Muscle of arm (tissue), 12 donors: ENCODE results near the gene BRAT1. TPM values are rescaled to one million over a fixed set of nuclear protein-coding genes. Genes with fewer than 3 reads are reported as not detected.

Experiments used
- DNase-seq: peaks from one replicate; pipeline ENCODE4 v3.0.0-alpha.2; 2013
- polyA plus RNA-seq, 12 donors: library from polyadenylated mRNA; unstranded; fragments of 120-200 nt; gene quantifications; one replicate each; pipeline ENCODE4 v1.2.1, GENCODE V29; 2013; ENCODE audit not compliant: insufficient read length in 12 of 12

Gene BRAT1
- polyA plus RNA-seq, 12 donors = 14.1 to 39.6 (median 16.5) TPM; not detected in 1

DNA sequence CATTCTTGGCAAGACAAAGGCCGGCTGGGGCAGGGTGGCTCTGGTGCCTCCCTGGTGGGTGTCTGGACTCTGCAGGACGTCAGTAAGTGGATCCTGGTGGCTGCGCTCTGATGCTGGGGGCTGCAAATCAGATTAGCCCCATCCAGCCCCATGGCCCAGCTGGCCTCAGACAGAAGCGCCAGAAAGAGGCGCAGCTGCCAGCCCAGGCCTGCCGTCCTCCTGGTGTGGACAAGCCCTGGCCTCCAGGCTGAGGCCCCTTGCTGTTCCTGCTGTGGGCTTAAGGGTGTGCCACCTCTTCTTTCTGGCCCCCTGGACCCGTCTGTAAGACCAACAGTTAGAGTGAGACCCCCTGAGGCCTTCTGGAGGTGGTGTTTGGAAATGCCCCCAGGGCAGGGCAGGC, 41.6 kb downstream of the BRAT1 start:
- DNase-seq = no peak

DNA sequence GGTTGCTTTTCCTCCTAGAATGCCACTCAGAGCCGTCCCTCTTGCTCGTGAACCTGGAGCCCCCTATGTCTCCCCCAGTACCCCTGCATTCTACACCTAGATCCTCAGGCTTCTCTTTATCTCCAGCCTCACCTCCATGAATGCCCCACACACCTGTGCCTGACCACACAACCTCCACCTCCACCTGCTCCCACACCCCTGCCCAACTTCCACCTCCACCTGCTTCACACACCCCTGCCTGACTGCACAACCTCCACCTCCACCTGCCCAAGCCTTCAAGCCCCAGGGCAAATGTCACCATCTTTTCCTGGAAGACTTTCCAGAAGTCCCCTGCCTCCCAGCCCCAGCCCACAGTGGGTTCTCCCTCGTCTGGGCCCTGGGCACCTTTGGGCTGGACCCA, 42.6 kb downstream of the BRAT1 start:
- no peak for DNase-seq

DNA sequence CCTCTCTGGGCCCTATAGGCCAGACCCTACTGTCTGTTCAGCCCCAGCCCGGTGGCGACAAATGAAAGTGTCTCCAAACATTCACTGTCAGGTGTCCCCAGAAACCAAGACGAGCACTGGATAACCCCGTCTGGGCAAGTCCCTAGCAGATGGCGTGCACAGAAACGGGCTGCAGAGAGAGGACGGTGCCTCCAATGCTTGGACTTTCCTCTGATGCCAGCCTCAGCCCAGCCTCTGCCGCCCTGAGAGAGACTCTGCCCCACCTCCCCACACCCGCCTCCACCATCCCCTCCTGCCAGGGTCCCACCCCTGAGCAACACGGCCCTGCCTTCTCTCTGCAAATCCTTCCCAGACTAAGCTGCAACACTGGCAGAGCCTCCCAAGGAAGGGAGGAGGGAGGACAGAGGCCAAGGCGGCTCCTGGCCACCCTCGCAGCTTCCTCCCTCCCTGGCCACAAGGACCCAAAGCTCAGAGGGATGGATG, 43.1 kb downstream of the BRAT1 start:
- no peak for DNase-seq

DNA sequence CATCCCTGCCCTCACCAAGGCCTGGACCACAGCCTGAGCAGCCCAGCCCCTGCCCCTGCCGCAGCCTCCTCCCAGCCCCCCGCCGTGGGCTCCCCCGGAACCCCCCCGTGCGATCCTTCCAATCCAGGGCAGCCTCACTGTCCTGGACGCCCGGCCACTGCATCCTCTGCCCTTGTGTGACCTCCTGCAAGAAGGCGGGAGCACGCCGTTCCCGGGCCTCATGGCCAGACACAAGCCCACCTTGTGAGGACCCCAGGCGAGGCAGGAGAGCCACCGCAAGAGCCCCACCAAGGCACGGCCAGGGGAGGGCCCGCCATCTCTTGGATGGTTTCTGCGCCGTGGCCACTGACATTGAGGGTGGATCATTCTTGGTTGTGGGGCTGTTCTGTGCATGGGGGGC, 43.6 kb downstream of the BRAT1 start:
- no peak for DNase-seq

DNA sequence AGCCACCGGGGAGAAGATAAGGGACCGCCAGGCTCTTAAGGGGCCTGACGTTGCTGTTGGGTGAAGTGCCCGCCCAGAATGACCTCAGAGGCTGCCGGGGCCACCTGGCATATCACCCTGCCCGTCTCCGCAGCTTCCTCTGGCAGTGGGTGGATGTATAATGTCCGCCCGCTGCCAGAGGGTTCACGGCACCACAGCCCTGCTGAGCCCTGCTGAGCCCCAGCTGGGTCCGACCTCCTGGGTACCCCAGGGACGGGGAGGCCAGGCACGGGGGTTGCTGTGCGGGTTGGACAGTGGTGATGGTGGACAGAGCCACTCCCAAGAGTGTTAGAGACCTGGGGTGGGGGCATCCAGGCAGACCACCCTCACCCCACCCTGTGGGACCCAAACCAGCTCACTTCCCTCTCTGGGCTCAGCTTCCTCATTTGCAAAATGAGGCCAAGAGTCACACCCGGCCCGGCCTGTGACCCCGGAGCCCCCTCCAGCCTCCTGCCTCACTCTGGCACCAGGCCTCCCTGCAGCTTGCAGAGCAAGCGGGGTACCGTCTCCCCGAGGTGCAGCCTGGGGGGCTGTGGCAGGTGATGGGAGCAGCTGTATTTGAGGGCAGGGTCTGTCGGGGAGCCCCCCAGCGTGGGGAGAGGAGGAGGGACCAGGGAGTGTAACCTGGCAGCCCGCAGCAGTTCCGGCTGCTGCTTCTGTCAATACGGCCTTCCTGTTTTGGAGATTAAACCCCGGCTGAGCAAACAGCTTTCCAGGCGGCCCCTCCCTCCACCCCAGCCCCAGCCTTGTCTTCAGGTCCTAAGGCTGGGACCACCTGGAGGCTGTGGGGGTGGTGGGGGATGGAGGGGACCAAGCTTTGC, 44.2 kb downstream of the BRAT1 start:
- no peak for DNase-seq

DNA sequence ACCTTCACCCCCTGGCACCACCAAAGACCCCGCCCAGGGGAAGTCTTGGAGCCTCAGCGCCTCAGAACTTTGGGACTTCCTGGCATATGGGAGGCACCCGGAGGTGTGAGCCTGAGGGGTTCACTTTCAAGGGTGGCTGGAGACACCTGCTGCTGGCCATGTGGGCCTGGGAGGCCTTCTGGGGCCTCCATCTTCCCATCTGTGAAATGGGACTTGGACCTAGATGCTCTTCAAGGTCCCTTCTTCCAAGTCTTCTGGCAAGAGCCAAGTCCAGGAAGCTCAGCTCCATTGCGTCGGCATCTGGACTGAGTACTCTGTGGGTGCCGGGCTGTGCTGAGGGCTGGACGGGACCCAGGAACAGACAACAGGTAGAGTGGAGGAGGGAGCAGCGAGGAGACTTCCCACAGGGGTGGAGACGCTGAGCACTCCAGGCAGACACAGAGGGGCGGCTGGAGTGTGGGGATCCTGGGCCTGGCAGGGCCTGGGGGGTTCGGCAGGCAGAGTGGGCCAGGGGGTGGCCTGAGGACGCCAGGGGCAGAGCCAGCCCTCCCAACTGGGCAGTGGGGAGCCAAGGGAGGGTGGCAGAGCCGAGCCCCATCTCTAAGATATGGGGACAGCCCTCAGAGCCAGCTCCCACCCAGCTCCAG, 45.1 kb downstream of the BRAT1 start:
- no peak for DNase-seq

DNA sequence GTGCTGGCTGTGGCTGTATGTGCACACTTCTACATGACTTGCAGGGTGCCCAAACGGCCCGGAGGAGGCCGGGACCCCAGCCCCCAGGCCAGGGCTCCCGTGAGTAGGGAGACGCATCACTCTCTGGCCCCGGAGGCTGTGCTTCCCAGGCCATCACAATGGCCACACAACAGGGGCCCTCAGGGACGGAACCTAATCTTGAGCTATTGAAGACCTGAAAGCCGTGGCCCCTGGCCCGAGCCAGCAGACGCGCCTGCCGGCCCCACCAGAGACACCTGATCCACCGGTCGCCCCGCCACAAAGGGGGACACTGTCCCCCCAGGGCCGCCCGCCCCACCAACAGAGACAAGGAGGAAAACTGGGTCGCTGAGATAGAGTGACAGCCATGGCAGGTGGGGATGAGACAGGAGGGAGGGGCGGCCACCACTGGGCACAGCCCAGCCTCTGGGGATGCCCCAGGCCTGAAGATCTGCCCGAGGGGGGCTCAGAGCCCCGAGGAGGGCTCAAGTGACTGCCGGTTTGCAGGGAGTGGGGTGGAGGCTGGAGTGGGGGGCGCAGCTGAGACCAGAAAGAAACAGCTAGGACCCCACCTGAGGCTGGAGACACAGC, 45.9 kb downstream of the BRAT1 start:
- no peak for DNase-seq

DNA sequence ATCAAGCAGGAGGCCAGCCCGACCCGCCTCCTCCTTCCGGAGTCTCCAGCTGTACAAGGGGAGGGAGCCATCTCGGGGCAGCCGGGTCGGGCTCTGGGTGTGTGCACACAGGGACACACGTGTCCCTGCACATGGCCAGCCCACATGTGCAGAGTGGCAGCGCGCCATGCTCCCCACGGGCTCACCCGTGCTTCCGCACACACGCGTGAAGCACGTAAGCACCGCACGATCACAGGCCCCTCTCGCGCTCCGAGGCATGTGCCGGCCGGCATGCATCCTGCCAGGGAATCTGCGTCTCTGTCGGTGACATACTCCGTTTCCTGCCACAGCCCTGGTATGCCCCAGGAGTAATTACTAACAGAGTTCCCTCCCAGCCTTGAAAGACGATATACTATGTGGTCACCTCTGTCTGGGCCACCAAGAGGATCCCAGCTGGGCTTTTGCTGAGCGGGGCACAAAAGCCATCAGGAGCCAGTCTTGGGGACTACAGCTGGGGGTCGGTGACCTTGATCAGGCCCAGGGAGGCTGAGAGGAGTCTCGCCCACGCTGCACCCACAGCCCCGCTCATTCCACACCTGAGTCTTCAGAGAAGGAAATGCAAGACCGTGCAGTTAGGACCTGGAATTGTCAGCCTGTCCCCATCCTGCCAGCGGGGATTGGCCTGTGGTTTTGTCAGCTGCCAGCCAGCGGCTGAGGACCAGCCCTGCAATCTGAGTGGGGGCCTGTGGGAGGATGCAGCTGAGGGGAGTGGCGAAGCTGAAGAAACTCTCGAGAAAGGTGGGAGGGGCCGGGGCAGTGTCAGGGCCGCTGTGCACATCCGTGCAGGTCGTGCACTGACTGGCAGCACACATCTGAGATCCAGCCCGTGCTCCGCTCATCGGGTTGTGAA, 46.8 kb downstream of the BRAT1 start:
- DNase-seq = no peak

DNA sequence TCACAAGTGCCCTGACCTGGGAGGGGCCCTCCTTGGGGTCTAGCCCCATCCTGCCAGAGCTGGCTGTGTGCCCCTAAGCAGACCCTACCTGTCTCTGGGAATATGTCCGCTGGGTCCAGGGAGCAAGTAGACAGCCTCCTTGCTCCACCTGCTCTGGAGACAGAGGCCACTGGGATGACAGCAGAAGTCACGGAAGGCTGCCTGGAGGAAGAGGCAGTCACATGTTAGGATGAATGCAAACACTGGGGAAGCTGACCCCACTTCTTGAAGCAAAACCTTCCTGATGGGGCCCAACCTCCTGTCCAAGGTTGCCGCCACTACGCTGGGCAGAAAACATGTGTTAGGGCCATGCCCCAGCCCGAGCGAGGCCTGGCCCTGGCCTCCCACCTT, 47.4 kb downstream of the BRAT1 start:
- no peak for DNase-seq

DNA sequence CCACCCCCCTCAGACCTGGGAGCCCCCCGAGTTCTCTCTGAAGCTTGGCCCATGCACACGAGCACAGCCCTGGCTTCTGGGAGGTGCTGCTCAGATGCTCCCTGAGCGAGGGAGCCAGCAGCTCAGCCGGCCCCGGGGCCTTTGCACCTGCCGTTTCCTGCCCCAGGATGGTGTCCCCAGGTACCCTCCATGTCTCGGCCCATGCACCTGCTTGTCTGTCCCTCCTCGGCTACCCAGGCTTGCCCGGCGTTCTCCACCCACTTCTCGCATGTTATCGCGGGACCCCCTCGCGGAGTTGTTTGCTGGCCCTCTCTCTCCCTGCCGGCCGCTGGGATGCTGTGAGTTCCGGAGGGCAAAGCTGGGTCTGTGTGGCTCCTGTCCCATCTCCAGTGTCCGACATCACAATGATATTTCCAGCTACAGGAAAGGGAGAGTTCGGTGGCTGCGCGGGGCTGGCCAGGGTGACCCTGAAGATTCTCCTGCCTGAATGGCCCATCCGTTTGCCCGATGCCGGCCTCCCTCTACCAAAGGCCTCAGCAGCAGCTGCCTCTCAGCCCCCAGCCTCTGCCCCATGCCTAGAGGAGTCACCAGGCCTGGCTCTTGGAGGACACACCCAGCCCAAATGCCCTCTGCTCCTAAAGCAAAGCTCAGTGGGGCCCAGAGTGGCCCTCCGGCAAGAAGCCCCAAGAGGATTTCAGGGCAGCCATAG, 48.0 kb downstream of the BRAT1 start:
- no peak for DNase-seq

DNA sequence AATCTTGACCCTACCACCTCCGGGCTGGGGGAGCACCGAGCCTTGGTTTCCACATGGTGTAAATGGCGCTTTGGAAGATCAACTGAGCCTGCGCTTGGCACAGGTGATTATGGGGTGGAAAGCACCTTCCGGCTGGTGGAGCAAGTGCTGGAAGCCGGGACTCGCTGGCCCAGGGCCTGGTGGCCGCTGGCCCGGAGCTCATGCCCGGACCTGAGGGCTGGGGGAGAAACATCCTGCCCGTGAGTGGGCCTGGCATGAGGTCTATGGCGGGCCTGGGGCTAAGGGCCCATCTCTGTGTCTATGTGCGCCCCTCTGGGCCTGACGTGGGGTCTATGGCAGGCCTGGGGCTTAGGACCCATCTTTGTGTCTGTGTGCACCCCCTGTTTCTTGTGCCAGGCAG, 49.9 kb downstream of the BRAT1 start:
- no peak for DNase-seq

DNA sequence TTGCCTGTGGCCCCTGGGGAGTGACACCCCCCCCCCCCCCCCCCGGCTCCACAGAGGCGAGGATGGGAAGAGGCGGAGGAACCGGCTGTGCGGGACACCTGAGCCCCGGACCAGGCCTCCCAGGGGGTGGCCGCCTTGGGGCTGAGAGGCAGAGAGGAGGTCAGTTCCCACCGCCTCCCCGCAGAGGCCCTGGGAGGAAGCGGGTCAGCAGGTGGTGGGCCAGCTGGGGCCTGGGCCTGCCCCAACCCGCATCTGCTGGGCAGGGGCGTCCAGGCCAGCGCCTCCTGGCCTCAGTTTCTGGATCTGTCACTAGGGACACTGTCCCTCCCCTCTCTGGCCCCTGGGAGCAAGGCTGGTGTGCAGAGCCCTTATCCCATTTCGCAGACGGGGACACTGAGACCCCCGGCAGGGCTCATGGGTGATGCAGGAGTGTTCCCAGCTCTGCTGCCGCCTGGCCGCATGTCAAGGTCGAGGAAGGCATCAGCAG, 50.4 kb downstream of the BRAT1 start:
- no peak for DNase-seq

DNA sequence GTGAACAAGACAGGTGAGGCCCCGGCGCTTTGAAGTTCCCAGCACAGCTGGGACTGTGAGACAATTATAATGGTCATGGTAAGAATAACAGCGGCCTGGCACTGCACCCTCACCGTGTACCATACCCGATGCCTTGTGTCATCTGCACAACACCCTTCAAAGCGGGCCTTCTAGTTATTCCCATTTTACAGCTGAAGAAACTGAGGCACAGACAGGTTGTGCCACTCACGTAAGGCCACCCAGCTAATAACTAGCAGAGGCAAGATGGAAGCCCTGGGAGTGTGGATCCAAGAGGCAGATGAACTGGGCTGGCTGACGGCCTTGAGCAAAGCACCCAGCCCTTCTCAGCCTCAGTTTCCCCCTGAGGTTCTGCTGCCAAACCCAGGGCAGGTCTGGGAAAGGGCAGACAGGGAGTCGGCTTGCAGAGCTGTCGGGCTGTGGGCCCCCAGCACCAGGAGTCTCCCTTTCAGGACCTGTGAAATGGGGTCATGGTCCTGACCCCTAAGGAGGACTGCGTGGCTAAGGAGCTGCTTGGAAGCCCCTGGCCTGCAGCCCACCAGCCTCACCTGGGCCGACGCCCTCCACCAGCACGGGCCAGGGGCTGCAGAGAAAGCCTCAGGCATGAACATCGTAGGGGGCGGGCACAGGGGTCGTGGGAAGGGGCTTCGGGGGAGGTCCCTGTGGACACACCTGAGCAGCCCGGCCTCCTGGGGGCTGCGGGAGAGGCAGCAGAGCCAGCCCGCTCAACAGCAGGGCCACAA, 51.0 kb downstream of the BRAT1 start:
- DNase-seq = no peak

DNA sequence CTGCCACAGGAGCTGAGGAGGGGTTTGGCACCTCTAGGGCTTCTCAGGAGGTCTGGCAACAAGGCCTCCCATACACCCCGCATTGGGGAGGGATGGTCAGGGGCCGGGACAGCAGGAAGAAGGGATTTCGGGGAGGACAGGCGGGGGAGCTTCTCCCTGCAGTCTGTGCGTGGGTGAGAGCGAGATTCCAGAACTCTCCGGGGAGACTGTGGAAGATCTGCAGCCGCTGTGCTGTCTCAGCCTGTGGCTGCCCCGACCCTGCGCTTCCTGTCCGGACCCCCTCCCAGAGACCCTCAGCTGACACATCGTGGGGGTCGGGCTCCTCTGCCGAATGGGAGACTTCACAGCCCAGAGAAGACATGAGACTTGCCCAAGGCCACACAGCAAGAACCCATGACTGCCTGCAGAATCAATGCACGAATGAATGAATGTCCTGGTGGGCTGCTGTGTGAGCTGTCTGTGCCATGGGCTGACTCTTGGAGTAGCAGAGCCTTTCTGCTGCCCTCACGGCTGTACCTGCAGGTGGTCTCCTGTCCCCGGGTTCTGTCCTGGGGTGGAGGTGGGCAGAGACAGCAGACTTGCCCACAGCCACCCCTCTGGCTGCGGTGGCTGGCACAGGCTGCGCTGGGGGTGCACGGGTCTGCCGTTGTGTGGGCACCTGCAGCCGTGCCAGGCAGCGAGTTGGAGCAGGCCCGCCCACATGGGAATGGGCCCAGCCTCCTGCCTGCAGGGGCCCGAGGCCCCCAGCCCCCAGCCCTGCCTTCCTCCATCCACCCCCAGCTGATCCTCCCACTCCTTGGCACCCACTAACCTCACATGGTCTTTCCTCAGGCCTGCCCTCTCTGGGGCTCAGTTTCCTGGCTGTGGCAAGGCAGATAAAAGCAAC, 52.0 kb downstream of the BRAT1 start:
- no peak for DNase-seq

DNA sequence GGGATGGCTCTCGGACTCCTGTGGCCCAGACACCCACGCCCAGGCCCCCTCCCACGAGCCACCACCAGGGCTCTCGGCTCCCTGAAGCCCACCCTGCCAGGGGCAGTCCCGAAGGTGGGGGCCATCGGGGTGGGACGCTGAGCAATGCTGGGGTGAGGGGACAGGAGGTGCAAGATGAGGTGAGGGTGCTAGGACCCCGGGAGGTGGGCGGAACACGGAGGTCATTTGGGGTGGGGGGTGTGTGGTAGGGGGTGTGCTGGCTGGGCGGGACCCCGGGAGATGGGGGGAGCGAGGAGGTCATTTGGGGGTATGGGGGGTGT, 52.7 kb downstream of the BRAT1 start:
- no peak for DNase-seq

DNA sequence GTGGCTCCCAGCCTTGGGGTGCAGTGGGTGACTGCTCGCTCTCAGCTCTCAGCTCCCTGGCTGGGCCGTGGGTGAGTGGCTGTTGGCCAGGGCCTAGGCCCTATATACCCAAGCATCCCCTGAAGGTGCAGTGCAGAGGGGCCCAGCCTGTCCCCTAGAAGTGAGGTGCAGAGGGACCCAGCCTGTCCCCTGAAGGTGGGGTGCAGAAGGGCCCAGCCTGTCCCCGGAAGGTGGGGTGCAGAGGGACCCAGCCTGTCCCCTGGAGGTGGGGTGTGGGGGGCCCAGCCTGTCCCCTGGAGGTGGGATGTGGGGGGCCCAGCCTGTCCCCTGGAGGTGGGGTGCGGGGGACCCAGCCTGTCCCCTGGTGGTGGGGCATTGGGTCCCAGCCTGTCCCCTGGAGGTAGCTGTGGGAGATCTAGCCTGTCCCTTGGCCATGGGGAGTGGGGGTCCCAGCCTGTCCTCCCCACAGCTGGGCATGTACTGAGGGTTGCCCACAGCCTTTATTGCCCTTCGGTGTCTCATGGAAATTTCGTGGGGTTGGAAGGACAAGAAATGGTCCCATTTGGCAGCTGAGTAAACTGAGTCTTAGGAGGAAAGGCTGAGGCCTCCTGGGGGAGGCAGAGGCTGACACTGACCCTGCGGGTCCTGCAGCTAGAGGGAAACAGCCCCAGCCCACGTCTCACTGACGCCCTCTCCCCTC, 53.2 kb downstream of the BRAT1 start:
- DNase-seq = no peak

DNA sequence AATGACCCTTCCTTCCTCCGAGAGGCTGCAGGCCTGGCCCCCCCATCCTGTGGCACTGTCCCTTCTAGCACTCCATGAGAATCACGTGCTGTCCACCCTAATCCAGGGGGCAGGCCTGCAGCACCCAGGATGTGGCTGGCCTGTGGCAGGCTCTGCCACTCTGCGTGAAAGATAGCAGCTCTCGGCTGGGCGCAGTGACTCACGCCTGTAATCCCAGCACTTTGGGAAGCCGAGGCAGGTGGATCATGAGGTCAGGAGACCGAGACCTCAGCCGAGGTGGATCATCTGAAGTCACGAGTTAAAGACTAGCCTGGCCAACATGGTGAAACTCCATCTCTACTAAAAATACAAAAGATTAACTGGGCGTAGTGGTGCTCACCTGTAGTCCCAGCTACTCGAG, 54.6 kb downstream of the BRAT1 start:
- DNase-seq = no peak

DNA sequence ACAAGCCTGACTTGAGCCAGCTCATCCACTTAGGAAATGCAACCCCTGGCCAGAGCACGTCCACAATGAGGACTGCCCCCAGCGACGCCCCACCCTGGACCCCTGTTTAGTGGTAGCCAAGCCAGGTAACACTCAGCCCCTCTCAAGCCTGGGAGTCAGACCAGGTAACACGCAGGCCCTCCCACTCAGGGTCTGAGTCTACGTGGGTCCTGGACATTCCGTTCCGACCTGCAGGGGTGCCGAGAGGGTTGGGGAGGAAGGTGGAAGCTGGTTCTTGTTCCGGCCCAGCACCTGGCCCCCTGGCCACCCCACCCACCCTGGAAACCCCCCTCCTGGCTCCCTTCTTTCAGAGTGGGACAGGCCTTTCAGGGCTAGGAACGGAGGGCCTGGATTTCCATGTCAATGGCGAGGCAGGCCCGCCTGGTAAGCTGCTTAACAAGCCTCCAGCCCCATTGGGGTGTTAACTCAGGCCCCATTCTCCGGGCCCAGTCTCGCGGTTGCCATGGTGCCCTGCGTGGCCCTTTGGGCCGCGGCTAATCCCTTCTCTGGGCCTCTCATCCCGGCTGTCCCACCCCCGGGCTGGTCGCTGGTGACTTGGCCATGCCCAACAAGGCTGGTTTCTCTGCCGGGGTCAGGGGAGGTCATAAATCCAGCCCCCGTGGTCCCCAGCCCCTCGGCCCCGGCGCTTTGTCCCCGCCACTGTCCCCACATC, 55.4 kb downstream of the BRAT1 start:
- DNase-seq = no peak
